ENCODE results near the gene FBXW7. TPM values are rescaled to one million over a fixed set of nuclear protein-coding genes. Genes with fewer than 3 reads are reported as not detected.

FBXW7 gene
- total and polyA plus RNA-seq, 2 of the 8 experiments (the other 6 are each of a cell fraction or from before 2014, with no cell fraction given) = 6.0 to 26.7 TPM

DNA sequence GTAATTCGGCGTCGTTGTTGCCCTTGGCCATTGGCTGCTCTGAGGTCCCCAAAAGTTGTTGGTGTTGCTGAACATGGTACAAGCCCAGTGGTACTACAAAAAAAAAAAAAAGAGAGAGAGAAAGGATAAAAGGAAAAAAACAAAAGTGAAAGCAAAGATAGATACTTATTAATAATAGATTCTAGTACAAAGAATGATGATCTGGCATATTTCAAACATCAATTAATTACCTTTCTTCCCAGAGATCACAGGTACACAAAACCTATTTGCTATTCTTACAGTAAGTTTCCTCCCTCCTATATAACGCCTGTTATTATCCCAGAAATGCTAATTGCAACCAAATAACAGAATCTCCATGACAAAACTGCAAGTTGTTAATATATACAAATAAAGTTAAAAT lies 188.9 kb downstream of the FBXW7 start:
- Histone ChIP-seq H3K14ac (ENCODE audit: insufficient read length) (no peak overlapping the region), H4K91ac (replicated peaks; ENCODE audit: insufficient read length, low read length) (no peak overlapping the region), H2BK12ac (ENCODE audit: low read depth, low read length) (no peak overlapping the region), H3K79me2 (ENCODE audit: control insufficient read depth in 1 of 2, insufficient read depth in 2 of 2, low read length in 2 of 2) (no peaks in the 10 kb centered on the region; a peak in 1 of 4 replicates), H2BK120ac (replicated peaks; ENCODE audit: low read depth, low read length) (no peak overlapping the region), H3K27me3 (replicated peaks in 1 of 4; ENCODE audit: control insufficient read depth in 3 of 4, extremely low read depth in 1 of 4, insufficient read depth in 3 of 4, low read length in 3 of 4) (no peaks in the 10 kb centered on the region), H3K36me3 (ENCODE audit: control insufficient read depth in 2 of 4, insufficient read depth in 4 of 4, low read length in 3 of 4) (no peaks in the 10 kb centered on the region), H2BK20ac (ENCODE audit: low read length) (no peak overlapping the region), H3K4me1 (replicated peaks in 1 of 4; ENCODE audit: control insufficient read depth in 3 of 4, insufficient read depth in 4 of 4, low read length in 3 of 4) (no peaks in the 10 kb centered on the region), H3K23me2 (ENCODE audit: low read depth, low read length) (no peaks in the 10 kb centered on the region), H2AK5ac (ENCODE audit: low read depth, low read length) (no peak overlapping the region), H4K8ac (ENCODE audit: extremely low read depth, insufficient read depth, low read length) (no peak overlapping the region), H4K20me1 (replicated peaks in 1 of 2; ENCODE audit: control insufficient read depth in 1 of 2, insufficient read depth in 2 of 2, low read length in 2 of 2) (no peaks in the 10 kb centered on the region), H3K27ac (ENCODE audit: low read depth, low read length) (no peak overlapping the region), H3K23ac (ENCODE audit: insufficient read length) (no peak overlapping the region), H3K56ac (replicated peaks; ENCODE audit: insufficient read length, low read depth, low read length) (no peak overlapping the region), H2BK5ac (ENCODE audit: low read depth, low read length) (no peak overlapping the region), H4K5ac (ENCODE audit: insufficient read length, low read depth, low read length) (no peak overlapping the region), H3K18ac (ENCODE audit: extremely low read depth, low read length) (no peak overlapping the region), H3K4me3 (ENCODE audit: extremely low read depth in 1 of 4, insufficient read depth in 2 of 4, low read depth in 3 of 4, low read length in 4 of 4) (no peak overlapping the region), H3K4me2 (ENCODE audit: insufficient read depth in 1 of 2, low read depth in 2 of 2, low read length in 2 of 2) (no peak overlapping the region), H3K79me1 (ENCODE audit: low read depth, low read length) (no peaks in the 10 kb centered on the region), H3K9me3 (ENCODE audit: insufficient read depth in 2 of 2, low read depth in 1 of 2, low read length in 1 of 2) (no peaks in the 10 kb centered on the region), H2BK15ac (ENCODE audit: low read length) (no peak overlapping the region), H3K4ac (replicated peaks; ENCODE audit: insufficient read length, low read depth, low read length) (no peak overlapping the region), H2AFZ (ENCODE audit: low read length) (no peak overlapping the region), H3K9ac (replicated peaks in 1 of 4; ENCODE audit: extremely low read depth in 1 of 4, low read depth in 3 of 4, low read length in 3 of 4) (no peak overlapping the region)
- 92% methylated on average over 4 of the region's 4 CpGs; no CpG with 5 or more reads in 1 of the 2 experiments for WGBS, 2 experiments (ENCODE audit: extremely low coverage in 1 of 2, insufficient coverage in 1 of 2, insufficient read length in 1 of 2, insufficient replicate concordance in 2 of 2, low coverage in 1 of 2, low lambda C conversion rate in 2 of 2, missing lambda C conversion rate in 1 of 2)
- POLR2A ChIA-PET (ENCODE audit: partially characterized antibody) = no interaction called here
- DNase-seq (ENCODE audit: low read depth in 1 of 2, low spot score in 2 of 2) = no peak
- CTCF ChIA-PET (ENCODE audit: partially characterized antibody) = interaction anchor here (2.3 kb wide), 1 partner anchor 70 kb away, joined by 8 read pairs; no protein-coding TSS in a partner anchor
- FAIRE-seq = no peak
- no peak for TF ChIP-seq SRF (IDR thresholded peaks at IDR 0.05; ENCODE audit: low read depth, low read length)
- peak; percentile 24; the same call in 1 of the 2 replicates for TF ChIP-seq MAFK (IDR thresholded peaks at IDR 0.05; ENCODE audit: low read depth, low read length)
- TF ChIP-seq TAF1 (IDR thresholded peaks at IDR 0.05; ENCODE audit: low read depth, low read length) = no peak
